NCI-H510A treated with DMSO at 0.1 percent for 48 hours (cell line): Measurements from ENCODE around the gene RAB5A.
"Not testable (repeated sequence)": the region's sequence is repeated elsewhere in the genome, so short reads cannot be mapped to it uniquely, and the experiment has no call there.

Source experiments
- DNase-seq: peaks from one replicate; lab custom pipeline; 2025; lab: John Stamatoyannopoulos, UW

Gene RAB5A, protein sequence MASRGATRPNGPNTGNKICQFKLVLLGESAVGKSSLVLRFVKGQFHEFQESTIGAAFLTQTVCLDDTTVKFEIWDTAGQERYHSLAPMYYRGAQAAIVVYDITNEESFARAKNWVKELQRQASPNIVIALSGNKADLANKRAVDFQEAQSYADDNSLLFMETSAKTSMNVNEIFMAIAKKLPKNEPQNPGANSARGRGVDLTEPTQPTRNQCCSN

DNA sequence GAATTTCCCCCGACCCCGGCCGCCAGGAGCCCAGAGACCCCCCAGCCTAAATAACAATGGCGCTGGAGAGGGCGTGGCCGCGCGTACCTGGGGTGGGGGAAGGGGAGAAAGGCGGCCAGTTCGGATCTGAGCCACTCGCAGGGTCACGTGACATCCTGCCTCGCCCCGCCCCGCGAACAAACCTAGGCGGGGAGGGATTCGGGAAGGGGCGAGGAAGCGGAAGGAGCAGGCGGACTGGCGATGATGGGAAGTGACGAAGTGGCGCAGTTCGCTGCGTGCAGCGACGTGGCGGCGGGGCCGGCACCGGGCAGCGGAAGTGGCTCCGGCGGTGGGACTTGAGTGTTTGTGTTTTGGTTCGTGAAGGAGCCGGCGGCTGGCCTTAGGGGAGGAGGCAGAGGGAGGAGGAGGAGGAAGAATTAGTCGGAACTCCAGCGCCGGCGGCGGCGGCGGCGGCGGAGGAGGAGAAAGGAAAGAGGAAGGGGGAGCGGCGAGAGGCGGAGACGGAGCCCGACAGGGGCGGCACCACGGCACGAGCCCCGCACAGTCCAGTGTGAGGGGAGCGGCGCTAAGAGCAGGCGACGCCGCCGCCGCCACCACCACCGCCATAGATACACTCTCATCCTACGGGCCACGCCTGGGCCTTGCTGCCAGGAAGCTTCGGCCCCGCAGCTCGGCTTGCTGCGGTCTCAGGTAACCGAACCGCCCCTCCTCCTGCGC lies at the start of gene RAB5A:
Gene RAB5A (plus strand): TSS at position 266 of the 717 bp plus-strand sequence. CDS start 3,802 bp downstream, outside the sequence.
- DNase-seq, result peak; percentile 92

DNA sequence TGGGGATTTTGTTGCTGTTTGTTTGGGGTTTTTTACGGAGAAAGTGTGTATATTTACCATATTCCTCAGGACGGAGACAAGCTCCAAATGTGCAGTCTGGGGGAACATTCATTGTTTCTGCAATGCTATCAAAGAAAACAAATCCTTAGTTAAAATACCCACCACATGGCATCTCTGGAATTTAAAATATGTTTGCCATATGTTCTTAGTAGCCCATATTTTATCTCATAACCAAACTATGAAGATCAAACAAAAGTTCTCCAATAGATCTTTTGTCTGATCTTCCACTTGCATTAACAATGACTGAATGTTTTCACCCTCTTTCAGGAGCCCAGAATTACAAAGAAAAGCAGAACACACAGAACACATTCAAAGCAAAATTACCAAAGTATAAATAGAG lies 48.2 kb upstream of the RAB5A start:
- DNase-seq, result no peak

DNA sequence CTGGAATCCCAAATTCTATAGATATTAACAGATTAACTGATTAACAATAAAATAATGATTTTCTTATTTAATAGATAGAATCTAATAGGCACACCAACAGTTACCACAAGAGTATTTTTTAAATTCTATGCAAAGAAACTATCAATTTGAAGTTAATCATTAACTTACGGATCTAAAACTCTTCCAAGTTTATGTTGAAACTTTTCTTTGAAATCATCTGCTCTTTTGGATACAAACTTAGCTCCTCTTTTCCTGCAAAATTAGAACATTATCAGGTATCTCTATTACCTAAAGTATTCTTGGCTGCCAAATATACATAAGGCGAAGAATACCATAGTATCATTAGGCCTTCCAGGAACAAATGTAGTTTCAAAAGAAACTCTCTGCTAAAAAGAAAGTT lies 47.6 kb upstream of the RAB5A start:
- no peak for DNase-seq

DNA sequence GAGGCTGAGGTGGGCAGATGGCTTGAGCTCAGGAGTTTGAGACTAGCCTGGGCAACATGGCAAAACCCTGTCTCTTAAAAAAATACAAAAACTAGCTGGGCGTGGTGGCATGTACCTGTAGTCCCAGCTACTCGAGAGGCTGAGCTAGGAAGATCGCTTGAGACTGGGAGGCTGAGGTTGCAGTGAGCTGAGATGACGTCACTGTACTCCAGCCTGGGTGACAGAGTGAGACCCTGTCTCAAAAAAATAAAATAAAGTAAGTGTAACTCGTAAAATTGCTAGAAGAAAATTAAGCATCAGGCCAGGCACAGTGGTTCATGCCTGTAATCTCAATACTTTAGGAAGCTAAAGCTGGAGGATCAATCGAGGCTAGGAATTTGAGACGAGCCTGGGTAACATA lies 47.1 kb upstream of the RAB5A start:
- DNase-seq, result not testable (repeated sequence)

DNA sequence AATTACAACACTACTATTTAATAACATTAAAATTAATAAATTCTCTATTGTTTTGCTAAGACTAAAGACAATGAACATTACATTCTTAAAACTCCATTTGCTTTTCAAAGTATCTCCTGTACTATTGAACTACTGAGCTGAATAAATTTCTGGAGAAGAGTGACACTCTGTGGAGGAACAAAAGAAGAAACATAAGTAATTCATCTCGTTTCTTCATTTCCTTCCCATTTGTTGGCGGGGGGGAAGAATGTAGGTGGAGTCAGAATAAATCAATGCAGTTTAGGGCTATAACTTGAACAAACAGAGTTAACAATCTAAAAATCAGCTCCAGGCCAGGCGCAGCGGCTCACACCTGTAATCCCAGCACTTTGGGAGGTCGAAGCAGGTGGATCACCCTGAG lies 45.6 kb upstream of the RAB5A start:
- DNase-seq, result no peak

DNA sequence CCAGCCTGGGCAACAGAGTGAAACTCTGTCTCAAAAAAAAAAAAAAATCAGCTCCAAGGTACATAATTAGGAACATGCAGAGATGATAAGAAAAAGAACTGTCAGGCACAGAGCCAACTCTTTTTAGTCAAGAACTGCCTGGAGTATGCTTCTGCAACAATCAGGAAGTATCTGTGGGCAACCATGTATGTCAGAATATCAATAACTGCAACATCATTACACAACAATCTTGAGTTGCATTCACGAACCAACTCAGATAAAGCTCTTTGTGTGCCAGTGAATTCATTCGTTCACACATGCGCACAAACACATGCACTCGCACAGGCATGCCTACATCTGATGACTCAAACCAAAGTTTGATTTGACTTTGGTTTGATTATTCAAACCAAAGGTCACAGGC lies 45.0 kb upstream of the RAB5A start:
- DNase-seq, result no peak

DNA sequence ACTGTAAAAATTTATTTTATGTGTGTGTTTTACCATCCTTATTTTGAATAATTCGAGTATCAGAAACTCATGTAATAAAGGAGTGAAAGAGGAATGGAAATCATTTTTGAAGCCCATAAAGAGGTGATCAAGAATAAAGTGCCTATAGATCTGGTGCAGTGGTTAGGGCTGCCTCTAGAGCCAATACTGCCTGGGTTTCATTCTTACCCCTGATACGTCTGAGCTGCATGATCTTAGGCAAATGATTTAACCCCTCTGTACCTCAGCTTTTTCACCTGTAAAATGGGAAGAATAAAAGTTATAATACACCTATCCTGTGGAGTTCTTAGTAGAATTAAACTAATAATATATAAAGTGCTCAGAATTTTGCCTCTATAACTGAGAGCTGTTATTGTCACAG lies 43.2 kb upstream of the RAB5A start:
- DNase-seq, result no peak

DNA sequence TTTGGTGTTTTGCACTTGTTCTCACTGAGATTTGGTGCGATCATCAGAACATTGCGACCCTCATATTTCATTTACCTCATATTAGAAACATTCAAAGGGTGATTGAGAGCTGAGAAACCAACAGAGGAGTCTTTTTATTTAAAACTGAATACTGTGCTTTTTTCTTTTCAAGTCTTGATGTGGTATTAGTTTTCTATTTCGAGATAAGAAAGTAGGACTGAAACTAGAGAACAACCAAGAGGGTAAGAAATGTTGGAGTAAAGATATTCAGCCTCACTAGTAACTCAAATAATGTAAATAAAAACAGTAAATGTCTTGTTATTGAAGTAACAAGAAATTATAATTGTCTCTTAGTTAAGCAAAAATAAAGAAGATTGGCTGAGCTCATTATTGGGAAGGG lies 39.4 kb upstream of the RAB5A start:
- DNase-seq, result no peak

DNA sequence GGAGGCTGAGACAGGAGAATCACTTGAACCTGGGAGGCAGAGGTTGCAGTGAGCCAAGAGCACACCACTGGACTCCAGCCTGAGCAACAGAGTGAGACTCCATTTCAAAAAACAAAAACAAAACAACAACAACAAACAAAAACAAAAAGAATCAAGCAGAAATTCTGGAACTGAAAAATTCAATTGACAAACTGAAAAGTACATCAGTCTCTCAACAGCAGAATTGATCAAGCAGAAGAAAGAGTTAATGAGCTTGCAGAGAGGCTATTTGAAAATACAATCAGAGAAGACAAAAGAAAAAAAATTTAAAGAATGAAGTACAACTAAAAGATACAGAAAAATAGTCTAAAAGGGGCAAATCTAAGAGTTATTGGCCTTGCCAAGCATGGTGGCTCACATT lies 35.4 kb upstream of the RAB5A start:
- no peak for DNase-seq

DNA sequence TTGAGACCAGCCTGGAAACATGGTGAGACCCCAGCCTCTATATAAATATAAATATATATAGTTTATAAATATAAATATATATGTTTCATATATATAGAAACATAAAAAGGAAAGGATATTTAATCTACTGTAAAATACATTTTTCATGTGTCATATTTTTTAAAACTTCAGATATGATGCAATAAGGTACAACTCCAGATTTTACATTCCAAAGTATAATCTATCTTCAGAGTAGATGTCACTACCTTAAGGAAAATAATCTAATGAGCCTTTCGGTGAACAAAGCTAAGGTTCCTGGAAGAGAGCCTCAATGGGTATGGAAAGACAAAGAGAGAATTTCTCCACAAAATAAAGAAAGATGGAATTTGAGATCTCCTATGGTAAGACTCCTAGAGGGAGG lies 29.7 kb upstream of the RAB5A start:
- DNase-seq, result no peak

DNA sequence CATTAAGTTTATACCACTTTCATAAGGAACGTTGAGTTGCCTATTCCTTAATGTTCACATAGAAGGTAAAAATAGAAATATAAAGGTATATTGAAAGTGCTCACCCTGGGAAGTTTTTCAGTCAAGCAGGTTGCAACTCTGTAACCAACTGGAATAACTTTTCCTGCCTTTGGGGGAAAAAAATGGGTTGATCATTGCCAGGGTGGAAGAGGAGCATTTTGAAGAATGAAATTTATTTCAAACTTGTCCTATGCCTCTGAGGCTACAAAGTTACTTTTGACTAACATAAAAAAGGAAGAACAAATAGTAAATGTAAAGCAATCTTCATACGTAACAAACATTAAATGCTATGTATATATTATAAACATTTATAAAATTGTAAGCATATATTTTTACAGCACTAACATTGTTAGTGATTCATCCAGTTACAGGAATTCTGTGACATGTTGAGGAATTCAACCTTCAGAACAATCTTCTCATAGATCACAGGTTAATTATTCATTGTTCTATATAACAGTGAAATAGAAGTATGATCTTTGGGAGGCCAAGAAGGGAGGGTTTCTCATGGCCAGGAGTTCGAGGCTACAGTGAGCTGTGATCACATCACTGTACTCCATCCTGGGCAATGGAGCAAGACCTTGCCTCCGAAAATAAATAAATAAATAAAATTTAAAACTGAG lies 26.4 kb upstream of the RAB5A start:
- no peak for DNase-seq

DNA sequence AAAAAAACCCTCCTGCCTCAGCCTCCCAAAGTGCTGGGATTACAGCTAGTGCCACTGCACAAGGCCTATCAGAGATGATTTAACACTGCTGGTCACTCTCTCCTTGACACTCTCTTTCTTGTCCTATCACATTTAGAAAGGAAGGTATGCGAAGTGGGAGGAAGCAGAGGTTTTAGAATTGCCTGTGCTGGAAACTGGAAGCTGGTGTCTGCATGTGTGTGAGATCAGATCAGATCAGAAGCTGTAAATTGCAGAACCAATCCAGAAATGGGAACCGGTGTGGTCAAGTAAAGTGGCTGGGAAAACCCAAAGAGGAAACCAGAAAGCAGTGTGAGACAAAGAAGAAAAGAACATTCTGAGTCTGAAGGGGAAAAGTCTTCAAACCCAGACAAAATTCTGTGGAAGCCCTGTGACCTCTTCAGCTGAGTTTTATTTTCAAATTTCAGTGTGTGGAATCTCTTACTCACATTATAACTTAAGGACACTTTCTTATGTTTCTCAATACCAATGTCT lies 15.7 kb upstream of the RAB5A start:
- no peak for DNase-seq

DNA sequence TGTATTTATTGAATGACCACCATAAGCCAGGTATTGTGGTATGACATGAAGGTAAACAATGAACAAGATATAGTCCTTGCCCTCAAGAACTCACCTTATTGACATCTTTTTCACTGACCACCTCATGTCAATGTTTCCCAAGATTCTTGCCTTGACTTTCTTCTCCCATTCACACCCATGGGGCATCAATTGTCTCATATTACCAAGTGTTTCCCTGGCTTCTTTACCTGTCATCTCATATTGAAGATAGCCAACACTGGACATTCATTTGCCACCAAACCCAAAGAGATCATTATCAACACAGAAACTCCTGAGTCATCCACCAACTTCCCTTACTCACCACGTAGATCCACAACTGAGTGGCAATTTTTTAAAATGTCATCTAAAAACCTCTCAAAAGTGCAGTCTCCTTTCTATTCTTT lies 15.1 kb upstream of the RAB5A start:
- no peak for DNase-seq

DNA sequence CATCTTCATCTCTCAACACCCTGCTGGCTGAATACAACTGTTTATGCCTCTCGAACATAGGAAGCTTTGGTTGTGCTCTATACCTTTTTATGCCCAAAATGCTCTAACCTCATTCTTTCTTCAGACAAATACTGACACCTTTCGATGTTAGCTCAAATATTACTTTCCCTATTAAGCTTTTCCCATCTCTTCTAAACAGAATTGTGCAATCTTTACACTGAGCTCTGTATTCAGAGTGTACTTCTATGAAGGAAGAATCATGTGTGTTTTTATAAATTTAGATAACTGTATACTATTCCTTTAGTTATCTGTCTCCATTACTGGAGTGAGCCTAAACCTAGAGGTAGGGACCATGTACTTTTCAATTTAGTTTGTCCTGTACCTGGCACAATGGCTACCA lies 14.5 kb upstream of the RAB5A start:
- no peak for DNase-seq

DNA sequence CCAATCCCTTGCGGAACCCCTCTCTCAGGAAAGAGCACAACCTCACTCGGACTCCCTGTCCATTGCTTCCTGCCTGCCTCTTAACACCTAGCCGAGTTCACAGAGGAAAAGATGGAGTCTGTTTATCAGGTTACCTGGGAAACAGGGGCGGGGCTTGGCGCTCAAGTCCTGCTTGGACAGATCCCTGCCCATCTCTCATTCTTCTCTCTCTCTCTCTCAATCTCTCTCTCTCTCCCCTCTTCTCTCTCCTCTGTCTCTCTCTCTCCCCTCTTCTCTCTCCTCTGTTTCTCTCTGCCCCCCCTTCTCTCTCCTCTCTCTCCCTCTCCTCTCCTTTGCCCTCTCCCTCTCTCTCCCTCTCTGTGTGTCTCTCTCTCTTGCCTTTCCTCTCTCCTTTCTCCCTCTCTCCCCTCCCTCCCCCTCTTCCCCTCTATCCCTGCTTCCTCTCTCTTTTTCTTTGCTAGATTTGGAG lies 12.8 kb upstream of the RAB5A start, which contains the start of gene EFHB:
Gene EFHB (minus strand): TSS at position 120 of the 469 bp plus-strand sequence. CDS start 199 bp downstream, outside the sequence.
- peak; percentile 59 for DNase-seq

DNA sequence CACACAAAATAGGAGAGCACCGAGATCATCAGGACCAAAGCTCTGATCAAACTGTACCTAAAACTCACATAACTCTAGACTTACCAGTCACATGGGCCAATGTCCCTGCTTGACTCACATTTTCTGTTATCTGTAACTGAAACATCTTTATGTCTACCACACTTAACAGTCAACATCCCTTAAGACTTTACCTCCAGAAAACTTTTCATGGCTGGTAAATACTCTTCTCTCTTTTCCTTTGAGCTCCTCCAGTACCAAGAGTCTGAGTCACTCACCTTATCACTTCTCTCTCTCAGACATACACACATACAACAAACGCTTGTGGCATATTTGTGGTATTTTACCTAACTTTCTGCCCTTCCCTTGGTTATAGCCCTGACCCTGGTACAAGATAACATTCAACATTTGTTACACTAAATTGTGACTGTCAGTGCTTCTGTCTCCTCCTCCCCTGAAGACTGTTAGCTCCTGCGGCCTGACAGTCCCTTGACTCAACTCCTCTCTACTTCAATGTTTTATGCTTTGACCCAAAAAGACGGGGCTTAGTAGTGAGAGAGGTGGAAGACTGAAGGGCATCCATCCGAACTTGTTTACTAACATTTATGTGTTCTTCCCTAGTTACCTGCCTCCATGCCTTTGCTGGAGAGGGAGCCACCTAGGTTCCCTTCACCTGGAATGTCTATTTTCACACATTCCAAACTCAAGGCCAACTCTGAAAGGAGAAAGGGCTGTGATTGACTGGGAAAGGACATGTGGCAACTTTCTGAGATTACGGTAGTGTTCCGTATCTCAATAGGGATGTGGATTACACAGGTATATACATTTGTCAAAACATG lies 9.2 kb upstream of the RAB5A start:
- no peak for DNase-seq

DNA sequence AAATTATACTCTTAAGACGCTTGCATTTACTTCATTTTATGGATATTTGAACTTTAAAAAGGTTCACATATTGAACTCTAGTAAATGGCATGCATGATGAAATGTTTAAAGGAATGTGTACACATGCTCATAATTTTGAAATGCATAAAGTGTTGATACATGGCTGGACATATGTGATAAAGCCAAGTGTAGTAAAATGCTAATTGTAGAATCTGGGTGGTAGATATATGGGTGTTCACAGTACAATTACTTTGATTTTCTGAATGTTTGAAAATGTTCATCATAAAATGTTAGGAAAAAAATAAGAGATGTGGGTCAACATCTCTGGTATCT lies 8.6 kb upstream of the RAB5A start:
- DNase-seq, result no peak

DNA sequence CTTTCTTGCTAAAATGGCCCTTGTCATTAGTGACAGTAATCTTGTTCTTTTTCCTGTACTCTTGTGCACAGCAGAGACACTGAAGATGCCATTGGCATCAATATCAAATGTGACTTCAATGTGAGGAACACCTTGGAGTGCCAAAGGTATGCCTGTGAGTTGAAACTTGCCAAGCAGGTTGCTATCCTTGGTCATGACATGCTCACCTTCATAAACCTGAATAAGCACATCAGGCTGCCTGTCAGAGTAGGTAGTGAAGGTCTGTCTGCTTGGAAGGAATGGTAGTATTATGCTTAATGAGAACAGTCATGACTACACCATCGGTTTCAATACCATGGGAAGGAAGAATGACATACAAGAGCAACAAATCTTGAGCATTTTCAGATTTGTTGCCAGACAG lies 6.3 kb upstream of the RAB5A start:
- no peak for DNase-seq

DNA sequence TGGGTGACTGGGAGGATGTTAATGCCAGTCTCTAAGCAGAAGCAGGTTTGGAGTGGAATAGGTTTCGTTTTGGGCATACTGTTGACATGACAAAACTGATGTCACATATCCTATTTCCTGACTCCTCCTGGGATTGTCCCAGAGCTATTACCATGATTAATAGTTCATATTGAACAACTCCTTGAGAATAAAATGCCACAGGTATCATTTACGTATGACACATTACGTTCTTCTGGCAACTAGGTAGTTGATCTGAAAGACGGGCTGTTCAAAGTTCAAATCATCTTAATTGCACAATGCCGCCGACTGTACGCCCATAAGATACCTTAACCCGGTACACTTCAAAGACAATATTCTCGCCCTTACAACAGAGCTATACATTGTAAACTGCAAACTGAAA lies 1.4 kb upstream of the RAB5A start:
- DNase-seq, result peak; percentile 13

DNA sequence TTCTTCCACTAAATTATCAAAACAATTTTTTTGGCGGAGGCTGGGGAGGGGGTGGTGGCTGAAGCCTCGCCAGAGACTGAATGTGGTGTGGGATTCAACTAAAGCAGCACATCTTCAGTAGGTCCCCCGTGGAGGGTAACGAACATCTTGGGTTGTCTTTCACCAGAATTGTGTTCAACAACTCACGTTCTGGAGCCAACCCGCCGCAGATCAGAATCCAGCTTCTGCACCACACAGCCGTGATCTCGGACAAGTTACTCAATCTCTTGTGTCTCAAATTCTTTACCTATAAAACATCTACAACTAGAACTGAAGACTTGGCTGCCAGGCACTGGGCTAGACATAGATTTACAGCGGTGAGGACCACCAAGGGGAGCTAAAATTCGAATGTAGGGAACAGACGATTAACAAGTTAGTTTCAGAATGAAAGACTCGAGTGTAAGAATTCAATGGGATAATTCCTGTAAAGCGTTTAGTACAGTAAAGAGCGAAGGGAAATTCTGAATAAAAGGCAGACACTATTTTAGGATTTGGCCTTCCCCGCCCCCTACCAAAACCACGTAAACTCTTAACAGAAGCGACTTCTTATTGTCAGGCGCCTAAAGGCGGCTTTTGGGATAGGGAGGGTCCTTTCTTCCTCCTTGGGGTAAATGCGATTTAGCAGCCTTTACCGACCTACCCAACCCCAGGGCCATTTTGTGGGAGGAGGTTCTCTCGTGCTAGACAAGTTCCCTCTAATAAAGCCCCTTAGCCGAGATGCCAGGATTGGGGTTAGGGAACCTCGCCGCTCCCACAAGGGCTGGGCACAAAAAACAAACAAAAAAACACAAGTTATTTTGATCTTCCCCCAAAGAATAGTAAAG lies 697 bp upstream of the RAB5A start:
- peak; percentile 69 for DNase-seq
